Left cardiac atrium (tissue), 4 donors: ENCODE results near the gene EVA1A. TPM values are rescaled to one million over a fixed set of nuclear protein-coding genes. Genes with fewer than 3 reads are reported as not detected.

Source experiments
- ATAC-seq, 2 donors: fragments of 200-7000 bp; cut with Tn5 transposase; one replicate each; pipeline ENCODE4 v1.9.1; 2020; ENCODE audit warnings: mild to moderate bottlenecking in 2 of 2, moderate library complexity in 2 of 2
- DNase-seq: peaks from one replicate; pipeline ENCODE4 v3.0.0-alpha.2; 2020
- intact Hi-C, 2 donors: fragments of 100-400 bp; cut with DNase I; formaldehyde crosslinking; loops; one replicate each; pipeline versions ENCODE4 v1.14.1 to v1.15.1; 2022 to 2023
- total RNA-seq, 2 donors: library from RNA; stranded (reverse); fragmentation: NEBNext Ultra II Directional; extraction: Animal tissue kit (Norgen Biotek cat#: 25700); gene quantifications; one replicate each; pipeline ENCODE4 v1.2.1, GENCODE V29; 2021
- donor health status: DM: no; HTN: yes; CAD: no.
- donor health status: DM: no; HTN: yes; CAD: no; lungs with severe emphysema.
- donor health status: DM: yes; HTN: yes; CAD: no.
- donor health status: Dilated cardiomyopathy.

EVA1A gene
- total RNA-seq, 2 donors from 2014 or later: 0.44 to 0.84 TPM

DNA sequence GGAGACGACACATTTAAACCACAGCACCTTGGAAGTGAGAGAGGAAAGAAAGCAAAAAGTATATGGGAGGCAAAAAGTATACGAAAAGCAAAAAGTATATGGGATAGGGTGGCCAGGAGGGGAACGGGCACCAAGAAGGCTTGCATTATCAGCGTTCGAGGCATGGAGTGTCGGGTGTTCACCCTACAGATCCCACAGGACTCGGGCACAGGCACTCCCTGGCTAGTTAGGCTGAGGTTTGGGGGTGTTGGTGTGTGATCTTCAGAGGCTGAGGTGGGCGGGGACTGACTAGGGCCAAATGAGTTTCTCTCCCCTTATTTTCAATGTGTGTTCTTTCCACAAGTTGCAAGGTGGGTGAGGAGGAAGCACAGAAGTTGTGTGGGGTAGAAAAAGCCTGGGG is 86.6 kb downstream of the EVA1A start:
- no peak for DNase-seq
- intact Hi-C loops: no loop called here

DNA sequence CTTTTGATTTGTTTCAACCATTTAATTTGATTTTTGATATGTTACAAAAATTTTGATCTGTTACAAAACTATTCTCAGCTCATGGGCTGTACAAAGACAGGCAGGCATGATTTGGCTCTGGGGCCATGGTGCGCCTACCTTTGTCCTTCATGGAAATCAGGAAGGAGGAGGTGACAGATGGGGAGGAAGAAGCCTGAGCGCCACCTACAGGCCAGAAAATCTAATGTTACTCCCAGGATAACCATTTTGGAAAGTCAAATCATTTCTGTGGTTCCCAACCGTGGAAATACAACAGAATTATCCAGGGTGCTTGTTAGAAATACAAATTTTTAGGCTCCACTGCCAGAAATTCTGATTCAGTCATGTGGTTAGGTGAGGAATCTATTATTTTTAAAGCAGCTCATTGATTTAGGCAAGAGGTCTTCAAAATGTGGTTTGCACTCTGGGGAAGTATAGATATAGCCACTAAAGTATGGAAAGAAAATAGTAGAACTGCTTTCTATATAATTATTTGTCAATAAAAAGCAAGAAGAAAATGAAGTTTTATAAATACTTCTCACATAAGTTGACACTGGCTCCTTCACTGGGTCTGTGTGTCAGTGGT is 93.9 kb downstream of the EVA1A start:
- intact Hi-C loops: loop anchor here (2.0 to 10.0 kb wide), 2 partner anchors 142 to 148 kb away; no protein-coding TSS in a partner anchor

More for the DNA sequence above, 86.6 kb downstream of the EVA1A start:
- no peak for ATAC-seq

DNA sequence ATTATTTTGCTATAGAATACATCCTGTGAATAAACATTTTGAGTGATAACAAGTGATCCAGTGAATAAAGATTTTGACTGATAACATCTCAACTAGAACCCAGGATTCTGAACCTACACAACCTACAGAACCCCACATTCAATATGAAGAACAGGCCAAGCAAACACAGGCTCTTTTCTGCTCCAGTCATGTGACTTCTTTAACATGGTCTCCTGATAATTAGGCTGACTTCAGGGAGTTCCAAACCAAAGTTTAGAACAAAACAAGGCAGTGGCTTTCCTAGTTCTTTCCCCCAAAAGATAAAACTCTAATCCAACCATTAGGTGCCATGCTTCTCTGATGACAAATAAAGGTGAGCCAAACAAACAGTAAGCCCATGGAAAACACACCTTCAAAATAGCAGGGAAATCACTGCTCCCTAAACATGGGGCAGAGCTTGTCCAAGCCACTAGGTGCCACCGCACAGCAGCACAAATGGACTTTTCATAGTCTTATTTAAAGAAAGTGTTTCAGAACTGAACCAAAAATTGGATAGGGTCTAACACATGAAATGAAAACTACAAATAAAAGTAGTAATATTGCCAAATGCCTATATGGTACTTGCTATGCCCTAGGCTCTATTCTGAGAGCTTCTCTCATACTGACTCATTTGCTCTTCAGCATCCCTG is 95.3 kb downstream of the EVA1A start:
- intact Hi-C loops: loop anchor here in 1 of 2 donors (10.0 kb wide), 1 partner anchor 149 kb away; no protein-coding TSS in a partner anchor
- DNase-seq: no peak
- no peak for ATAC-seq

More for the DNA sequence above, 93.9 kb downstream of the EVA1A start:
- DNase-seq (no peak), ATAC-seq (no peak)

DNA sequence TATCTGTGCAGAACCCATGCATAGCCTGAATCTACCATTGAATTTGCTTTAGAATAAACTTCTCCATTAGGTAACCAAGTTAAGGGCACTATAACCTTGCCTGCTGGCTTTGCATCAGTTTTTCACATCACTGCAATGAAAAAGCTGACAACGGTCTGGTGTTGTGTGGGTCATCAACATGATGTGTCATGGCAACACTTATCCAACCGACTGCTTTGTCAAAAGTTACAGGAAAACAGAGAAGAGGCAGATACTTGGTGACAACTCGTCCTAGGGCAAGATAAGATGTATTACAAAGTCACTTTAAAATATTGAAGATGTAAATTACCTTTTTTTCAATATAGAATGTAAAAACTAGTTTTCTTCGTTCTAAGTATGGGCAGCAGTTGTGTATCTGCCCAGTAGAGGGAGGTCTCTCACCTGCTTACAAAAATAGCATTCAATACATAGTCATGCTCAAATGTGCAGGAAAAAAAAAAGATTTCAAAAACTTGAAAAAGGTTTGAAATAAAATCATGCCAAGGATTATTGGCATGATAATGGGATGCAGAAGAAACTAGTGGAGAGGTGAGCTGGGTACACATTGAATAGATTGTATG is 96.3 kb downstream of the EVA1A start:
- DNase-seq (no peak), ATAC-seq (no peak)
- intact Hi-C loops: loop anchor here in 1 of 2 donors (10.0 kb wide), 1 partner anchor 150 kb away; no protein-coding TSS in a partner anchor

DNA sequence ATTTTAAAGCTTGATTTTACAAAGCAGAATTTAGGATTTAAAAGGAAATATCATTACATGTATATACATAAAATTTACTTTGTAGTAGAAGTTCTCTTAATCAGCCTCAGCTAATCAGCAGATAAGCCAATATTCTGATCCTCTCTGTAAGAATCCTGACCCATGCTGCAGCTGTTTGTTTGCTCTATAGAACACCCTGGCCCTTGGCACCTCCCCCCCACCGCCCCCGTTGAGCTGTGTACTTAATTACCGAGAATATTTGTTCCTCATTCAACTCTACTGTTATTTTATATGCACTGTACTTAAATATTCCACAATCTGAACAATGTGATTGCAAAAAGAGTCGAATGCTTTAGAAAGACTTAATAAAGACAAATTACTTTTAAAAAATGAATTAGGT is 98.0 kb downstream of the EVA1A start:
- no peak for DNase-seq
- intact Hi-C loops: loop anchor here in 1 of 2 donors (10.0 kb wide), 1 partner anchor 152 kb away; no protein-coding TSS in a partner anchor
- no peak for ATAC-seq

DNA sequence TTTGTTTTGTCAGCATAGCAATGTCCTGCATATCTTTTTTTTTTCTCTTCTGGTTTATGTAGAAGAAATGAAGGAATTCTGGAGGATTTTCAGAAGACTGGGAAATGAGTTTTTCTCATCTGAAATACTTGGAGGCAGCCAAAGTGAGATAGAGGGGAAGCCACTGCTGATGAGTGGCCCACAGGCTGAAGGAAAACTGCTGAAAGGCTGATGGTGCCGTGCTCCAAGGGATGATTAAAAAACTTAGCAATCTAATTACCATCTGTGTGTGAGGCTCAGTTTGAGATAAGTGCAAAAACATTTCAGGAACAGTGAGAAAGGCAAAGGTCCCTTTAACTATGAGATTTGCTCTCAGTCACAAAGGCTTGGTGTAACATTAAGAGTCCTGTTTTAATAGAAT is 98.5 kb downstream of the EVA1A start:
- ATAC-seq: no peak
- intact Hi-C loops: loop anchor here in 1 of 2 donors (10.0 kb wide), 1 partner anchor 153 kb away; no protein-coding TSS in a partner anchor
- no peak for DNase-seq

DNA sequence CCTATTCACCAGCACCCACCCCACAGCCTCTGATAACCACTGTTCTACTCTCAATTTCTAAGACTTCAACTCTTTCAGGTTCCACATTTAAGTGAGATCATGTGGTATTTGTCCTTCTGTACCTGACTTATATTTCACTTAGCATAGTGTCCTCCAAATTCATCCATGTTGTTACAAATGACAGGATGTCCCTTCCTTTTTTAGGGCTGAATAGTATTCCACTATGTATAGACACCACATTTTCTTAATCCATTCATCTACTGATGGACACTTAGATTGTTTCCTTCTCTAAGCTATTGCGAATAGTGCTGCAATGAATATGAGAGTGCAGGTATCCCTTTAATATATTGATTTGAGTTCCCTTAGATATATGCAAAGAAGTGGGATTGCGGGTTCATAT is 100.1 kb downstream of the EVA1A start:
- intact Hi-C loops: loop anchor here in 1 of 2 donors (10.0 kb wide), 1 partner anchor 154 kb away; no protein-coding TSS in a partner anchor
- DNase-seq: no peak
- ATAC-seq: no peak

DNA sequence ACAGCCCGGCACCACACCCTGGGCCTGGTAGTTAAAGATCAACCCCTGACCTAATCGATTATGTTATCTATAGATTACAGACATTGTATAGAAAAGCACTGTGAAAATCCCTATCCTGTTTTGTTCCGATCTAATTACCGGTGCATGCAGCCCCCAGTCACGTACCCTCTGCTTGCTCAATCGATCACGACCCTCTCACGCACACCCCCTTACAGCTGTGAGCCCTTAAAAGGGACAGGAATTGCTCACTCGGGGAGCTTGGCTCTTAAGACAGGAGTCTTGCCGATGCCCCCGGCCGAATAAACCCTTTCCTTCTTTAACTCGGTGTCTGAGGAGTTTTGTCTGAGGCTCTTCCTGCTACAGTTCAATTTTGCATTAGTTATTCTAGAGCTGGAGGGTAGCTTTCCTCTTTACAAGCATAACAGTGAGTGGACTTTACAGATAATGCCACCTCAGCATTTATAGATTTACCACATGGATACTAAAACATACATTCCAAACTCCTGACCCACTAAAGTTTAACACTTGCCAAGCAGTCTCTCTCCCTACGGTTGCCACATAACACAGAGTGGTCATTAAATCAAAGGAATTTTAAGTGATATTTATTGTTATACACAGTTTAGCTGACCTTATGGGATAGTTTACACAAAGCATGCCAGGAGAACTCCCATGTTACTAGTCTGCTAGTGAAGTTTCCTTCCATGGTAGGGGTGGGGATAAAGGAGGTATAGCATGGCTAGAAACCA is 101.0 kb downstream of the EVA1A start:
- DNase-seq: no peak
- intact Hi-C loops: loop anchor here in 1 of 2 donors (10.0 kb wide), 1 partner anchor 155 kb away; no protein-coding TSS in a partner anchor
- no peak for ATAC-seq

DNA sequence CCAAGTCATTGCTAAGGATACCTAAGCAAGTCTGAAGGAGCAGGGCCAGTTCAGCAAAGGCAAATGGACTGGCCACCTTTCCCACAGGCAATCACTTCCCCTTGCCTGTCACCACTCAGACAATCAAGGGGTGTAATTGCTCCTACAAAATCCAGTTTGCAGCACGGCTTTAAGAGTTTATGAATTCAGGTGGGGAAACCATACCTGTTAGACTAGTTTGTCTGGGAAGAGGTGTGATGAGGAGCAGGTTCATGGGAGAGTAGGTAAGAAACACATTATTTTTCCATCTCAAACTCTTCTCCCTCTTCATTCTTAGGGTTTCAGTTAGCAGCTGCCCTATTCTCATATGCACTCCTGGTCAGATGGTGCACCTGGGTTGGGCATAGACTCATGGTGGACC is 102.5 kb downstream of the EVA1A start:
- ATAC-seq: no peak
- DNase-seq: no peak
- intact Hi-C loops: no loop called here

DNA sequence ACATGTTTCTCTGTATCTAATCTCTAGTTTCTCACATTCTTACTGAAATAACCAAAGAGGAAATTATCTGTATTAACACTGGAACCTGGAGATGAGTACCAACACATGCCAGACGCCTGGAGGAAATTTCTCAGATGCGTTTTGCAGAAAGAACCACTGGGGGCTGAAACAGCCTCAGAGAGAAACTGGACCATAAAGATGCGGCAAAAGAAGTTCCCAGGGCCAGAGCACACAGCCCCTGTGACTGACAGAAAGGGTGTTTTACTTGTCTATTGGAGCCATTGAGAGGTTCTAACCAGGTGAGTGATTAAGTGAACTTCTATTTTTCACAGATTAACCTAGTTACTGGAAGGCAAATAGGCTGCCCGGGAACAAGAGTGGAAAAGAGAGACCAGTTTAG is 103.9 kb downstream of the EVA1A start:
- DNase-seq: no peak
- no peak for ATAC-seq
- intact Hi-C loops: no loop called here

DNA sequence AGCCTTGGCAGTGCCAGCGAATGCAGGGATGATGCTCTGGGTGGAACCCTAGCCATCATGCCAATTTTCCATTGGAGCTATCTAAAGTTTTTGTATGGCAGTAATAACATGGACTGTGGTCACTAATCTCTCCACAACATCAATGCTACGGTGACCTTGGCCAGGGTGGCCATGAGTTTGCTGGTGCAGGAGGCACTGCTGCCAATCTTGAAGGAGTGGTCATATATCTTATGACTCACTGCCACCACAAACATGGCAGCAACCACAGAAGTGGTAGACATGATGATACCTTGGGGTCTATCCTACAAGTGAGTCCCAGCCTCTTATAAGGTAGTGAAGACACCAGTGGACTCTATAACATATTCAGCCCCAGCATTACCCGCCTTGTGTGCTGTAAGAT is 104.6 kb downstream of the EVA1A start:
- DNase-seq (no peak), ATAC-seq (no peak)
- intact Hi-C loops: no loop called here

DNA sequence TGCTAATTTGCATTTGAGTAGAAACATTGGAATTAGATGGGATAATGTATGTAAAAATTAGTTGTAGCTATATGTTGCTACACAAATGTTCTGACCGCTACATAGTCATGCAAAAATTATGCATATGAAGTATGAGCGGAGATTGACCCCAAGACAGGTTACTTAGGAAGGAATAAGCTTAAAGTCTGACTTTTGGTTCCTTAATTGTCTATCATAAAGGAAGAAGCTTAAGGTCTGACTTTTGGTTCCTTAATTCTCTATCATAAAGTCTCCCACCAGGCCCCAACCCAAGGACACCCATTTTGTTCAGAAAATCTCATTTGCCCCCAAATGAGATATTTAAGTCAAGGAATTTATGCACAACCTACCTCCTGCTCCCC is 106.5 kb downstream of the EVA1A start:
- DNase-seq (no peak), ATAC-seq (no peak)
- intact Hi-C loops: no loop called here

DNA sequence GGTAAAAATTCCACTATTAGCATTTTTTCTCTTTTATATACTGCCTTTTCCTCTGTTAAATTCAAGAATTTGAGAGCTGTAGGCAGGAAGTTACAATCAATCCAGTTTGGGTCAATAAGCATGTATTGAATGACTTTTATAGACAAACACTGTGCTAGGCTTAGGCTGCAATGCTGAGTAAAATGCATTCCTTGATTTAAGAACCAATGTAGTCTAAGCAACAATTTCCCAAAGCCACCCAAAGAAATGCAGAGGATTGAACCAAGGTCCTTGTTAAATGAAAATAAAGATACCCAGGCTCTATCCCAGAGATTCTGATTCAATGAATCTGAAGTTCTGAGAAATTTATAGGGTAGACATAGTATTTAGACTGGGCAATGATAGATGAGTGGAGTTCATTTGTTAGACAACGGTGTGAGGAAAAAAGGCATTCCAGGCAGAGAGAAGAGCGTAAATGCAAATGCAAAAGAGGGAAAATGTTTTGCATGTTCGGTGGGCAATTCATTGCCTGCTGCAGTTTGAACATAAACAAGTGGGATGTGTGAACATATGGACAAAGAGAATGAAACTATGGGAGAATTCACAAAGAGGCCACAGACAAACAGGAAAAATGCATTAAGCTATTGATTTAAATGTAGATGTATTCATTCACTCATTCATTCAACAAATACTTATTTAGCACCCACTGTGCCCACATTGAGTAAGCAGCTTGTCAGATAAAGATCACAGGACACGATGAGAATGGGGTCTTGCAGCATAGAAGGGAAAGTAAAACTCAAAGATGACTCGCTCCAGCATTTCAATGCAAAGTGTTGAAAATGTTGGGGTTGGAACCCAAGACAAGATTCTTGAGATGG is 107.1 kb downstream of the EVA1A start:
- DNase-seq: no peak
- no peak for ATAC-seq
- intact Hi-C loops: no loop called here

DNA sequence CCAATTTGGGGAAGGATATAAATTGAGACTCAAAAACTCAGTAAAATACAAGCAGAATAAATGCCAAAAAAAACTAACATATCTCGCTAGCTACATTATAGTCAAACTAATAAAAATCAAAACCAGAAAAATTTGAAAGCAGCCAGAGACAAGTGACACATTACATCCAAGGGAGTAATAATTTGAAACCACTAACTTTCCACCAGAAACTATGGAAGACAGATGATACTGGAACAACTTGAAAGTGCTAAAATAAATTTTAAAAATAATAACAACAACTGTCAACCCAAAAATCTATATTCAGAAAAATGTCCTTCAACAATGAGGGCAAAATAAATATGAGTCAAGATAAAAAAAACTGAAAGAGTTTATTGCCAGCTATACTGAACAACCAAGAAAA is 110.7 kb downstream of the EVA1A start:
- ATAC-seq: no peak
- DNase-seq: no peak

DNA sequence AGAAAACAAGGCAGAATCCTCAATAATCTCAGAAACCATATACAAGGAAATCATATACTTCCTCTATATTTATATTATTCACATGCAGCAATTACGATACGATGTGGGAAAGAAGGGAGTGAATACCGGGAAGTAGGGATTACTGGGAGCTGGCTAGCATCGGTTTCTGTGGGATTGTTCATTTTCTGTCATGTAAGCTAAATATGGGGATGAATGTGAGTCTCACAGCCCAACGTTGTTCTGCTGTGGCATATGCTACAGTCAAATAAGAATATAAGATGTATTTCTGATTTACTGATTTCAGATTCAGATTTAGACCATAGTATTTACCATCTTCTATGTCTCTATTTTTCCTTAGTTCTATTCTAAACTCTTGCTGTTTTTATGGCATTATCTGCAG is 113.6 kb downstream of the EVA1A start:
- no peak for DNase-seq
- intact Hi-C loops: no loop called here
- ATAC-seq: no peak

More for the DNA sequence above, 110.7 kb downstream of the EVA1A start:
- intact Hi-C loops: no loop called here
